ENCODE results near the gene TDRD1. TPM values are rescaled to one million over a fixed set of nuclear protein-coding genes. Genes with fewer than 3 reads are reported as not detected.

Gene TDRD1
- total and polyA plus RNA-seq, 3 experiments from 2014 or later: 0.13 to 0.16 (median 0.14) TPM

DNA sequence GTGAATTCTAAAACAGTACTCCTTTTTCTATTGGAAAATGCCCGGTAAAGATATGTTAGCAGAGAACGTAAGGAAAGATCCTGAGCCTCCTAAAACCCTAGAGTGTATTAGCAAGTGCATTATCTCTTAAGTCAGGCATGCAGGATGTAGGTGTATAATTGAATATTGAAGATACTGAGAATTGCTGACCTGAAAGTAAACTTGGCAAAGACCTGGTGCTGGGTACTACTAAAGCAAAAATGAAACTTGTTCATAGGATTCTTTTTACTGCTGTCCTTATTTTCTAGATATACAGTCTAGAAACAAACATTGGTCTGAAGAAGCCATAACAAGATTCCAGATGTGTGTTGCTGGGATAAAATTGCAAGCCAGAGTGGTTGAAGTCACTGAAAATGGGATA, 41.1 kb downstream of the TDRD1 start:
- Histone ChIP-seq H3K4me3 (ENCODE audit: low read length) (no peak overlapping the region), H3K4me1 (ENCODE audit: insufficient read depth, low read length) (no peaks in the 10 kb centered on the region), H3K9me3 (ENCODE audit: low read length) (no peaks in the 10 kb centered on the region), H3K36me3 (ENCODE audit: insufficient read depth, low read length) (no peaks in the 10 kb centered on the region), H3K27ac (ENCODE audit: low read depth, low read length) (no peak overlapping the region), H3K27me3 (ENCODE audit: insufficient read depth, low read length, poor library complexity, severe bottlenecking) (peaks cover 3% of the 10 kb centered on the region)
- Mint-ChIP-seq H3K27me3 (peaks cover 7 to 49% of the 10 kb centered on the region in 2 donors), H3K36me3 (no peaks in the 10 kb centered on the region), H3K4me1 (no peaks in the 10 kb centered on the region), H3K4me3 (no peak overlapping the region), H3K27ac (no peak overlapping the region), H3K9me3 (no peaks in the 10 kb centered on the region)
- ChIA-PET POLR2A (no interaction called here), CTCF (no interaction called here)
- DNase-seq: no peak

DNA sequence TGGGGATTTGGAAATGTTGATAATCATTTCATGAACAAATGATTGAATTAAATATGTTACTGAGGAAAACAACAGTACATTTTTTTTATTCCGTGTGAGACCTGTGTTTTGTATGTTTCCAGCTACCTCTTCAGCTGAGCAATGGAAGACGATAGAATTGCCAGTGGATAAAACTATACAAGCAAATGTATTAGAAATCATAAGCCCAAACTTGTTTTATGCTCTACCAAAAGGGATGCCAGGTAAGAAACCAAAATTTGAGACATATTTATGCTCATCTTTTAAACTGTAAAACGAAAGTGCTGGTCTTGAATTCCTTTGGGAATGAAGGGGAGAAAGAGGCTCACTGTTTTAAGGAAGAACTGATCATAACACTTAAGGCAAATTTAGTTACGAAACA, 42.1 kb downstream of the TDRD1 start:
- Histone ChIP-seq H3K4me3 (ENCODE audit: low read length) (no peak overlapping the region), H3K36me3 (ENCODE audit: insufficient read depth, low read length) (no peaks in the 10 kb centered on the region), H3K27me3 (ENCODE audit: insufficient read depth, low read length, poor library complexity, severe bottlenecking) (peaks cover 7% of the 10 kb centered on the region), H3K9me3 (ENCODE audit: low read length) (no peaks in the 10 kb centered on the region), H3K4me1 (ENCODE audit: insufficient read depth, low read length) (no peaks in the 10 kb centered on the region), H3K27ac (ENCODE audit: low read depth, low read length) (no peak overlapping the region)
- no peak overlapping the region for H3K4me3 Mint-ChIP-seq
- H3K27ac Mint-ChIP-seq: no peak overlapping the region
- CTCF ChIA-PET: no interaction called here
- H3K9me3 Mint-ChIP-seq: no peaks in the 10 kb centered on the region
- H3K36me3 Mint-ChIP-seq: no peaks in the 10 kb centered on the region
- POLR2A ChIA-PET: no interaction called here
- no peaks in the 10 kb centered on the region for H3K4me1 Mint-ChIP-seq
- peaks cover 10 to 52% of the 10 kb centered on the region in 2 donors for H3K27me3 Mint-ChIP-seq
- DNase-seq: no peak

DNA sequence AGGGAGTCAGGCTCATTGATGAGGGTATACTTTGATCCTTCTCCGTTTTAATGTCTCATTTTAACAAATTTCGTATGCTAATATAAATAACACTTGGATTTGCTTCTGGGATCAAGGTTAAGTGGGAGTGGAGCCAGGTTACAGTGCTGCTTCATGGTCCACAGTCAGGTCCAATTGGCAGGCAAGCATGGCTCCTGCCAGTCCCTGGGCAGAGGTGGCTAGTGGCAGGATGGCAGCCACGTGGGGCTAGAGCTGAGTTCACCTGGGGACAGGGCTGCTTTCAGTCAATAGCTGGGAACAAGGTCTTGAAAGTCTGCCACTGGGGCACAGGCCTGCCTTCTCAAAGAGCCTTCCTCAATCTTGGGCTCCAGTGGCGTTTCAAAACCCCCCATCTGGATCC, 43.9 kb downstream of the TDRD1 start:
- H3K27ac Mint-ChIP-seq: no peak overlapping the region
- CTCF ChIA-PET: no interaction called here
- peaks cover 4% of the 10 kb centered on the region for H3K27me3 ChIP-seq (ENCODE audit: insufficient read depth, low read length, poor library complexity, severe bottlenecking)
- H3K4me3 ChIP-seq (ENCODE audit: low read length): no peak overlapping the region
- H3K4me1 Mint-ChIP-seq: no peaks in the 10 kb centered on the region
- DNase-seq: no peak
- POLR2A ChIA-PET: interaction anchor here (0.6 kb wide), 1 partner anchor 542 kb away, joined by 3 read pairs; no protein-coding TSS in a partner anchor
- no peaks in the 10 kb centered on the region for H3K9me3 ChIP-seq (ENCODE audit: low read length)
- no peaks in the 10 kb centered on the region for H3K36me3 ChIP-seq (ENCODE audit: insufficient read depth, low read length)
- H3K27me3 Mint-ChIP-seq: peaks cover 10 to 53% of the 10 kb centered on the region in 2 donors
- no peaks in the 10 kb centered on the region for H3K9me3 Mint-ChIP-seq
- H3K4me1 ChIP-seq (ENCODE audit: insufficient read depth, low read length): no peaks in the 10 kb centered on the region
- H3K36me3 Mint-ChIP-seq: no peaks in the 10 kb centered on the region
- H3K4me3 Mint-ChIP-seq: no peak overlapping the region
- H3K27ac ChIP-seq (ENCODE audit: low read depth, low read length): no peak overlapping the region

DNA sequence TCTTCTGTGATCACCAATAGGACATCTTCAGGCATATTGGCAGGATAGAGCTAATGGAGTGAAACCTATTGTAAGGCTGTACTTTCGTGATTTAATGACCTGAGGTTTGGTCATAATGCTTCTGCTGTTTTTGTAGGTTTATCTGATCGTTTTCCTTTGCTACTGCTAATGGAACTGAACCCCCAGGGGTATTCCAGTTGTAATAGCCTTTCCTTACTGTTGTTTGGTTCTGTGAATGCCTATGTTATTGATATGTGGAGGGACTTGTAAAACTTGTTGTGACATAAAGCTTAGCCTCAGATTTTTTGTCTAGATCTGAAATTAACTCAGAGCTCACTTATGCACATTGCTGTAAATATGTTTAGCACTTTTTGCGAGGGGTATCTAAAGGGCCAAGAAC, 49.0 kb downstream of the TDRD1 start:
- H3K27me3 Mint-ChIP-seq: peaks cover 15 to 50% of the 10 kb centered on the region in 2 donors
- Histone ChIP-seq H3K4me3 (ENCODE audit: low read length) (no peak overlapping the region), H3K27me3 (ENCODE audit: insufficient read depth, low read length, poor library complexity, severe bottlenecking) (peaks cover 4% of the 10 kb centered on the region), H3K36me3 (ENCODE audit: insufficient read depth, low read length) (no peaks in the 10 kb centered on the region), H3K27ac (ENCODE audit: low read depth, low read length) (no peak overlapping the region), H3K4me1 (ENCODE audit: insufficient read depth, low read length) (no peaks in the 10 kb centered on the region), H3K9me3 (ENCODE audit: low read length) (no peaks in the 10 kb centered on the region)
- no peak overlapping the region for H3K4me3 Mint-ChIP-seq
- H3K4me1 Mint-ChIP-seq: no peaks in the 10 kb centered on the region
- peak overlapping the region in 1 of 8 donors; percentile 56 for H3K27ac Mint-ChIP-seq
- no peaks in the 10 kb centered on the region for H3K9me3 Mint-ChIP-seq
- POLR2A ChIA-PET: no interaction called here
- no peak for DNase-seq
- no peaks in the 10 kb centered on the region for H3K36me3 Mint-ChIP-seq
- CTCF ChIA-PET: no interaction called here

DNA sequence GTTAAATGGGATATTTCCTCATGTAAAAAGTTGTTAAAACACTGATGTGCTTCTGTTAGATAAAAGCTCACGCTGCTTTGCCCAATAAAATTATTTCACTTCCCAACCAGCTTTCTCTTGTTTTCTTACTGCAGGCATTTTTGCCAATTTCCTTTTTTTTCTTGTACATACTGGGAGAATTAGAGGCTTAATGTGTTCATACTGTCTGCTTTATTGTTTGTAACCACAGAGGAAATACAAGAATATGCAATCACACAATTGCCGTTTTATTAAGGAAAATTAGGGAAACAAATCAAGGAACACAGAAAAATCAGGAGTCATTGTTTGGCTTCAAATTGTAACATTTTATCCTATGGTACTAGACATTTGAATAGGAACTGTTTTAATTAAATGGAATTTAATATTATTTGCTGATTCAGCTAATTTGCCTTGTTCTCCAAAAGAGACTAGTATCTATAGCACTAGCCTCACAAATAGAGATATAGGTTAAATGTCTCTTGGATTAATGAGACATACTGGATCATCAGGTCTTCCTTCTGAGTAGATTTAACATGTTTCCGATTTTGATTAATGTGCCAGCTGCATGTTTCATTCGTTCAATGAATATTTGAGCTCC, 53.5 kb downstream of the TDRD1 start:
- ChIA-PET CTCF (interaction anchor here (0.8 to 0.9 kb wide), 2 partner anchors 58 to 71 kb away, joined by 3 read pairs; partner anchors contain the start of gene CCDC186), POLR2A (no interaction called here)
- Mint-ChIP-seq H3K4me1 (no peaks in the 10 kb centered on the region), H3K4me3 (no peak overlapping the region), H3K27ac (no peak overlapping the region), H3K27me3 (peaks cover 22 to 46% of the 10 kb centered on the region in 2 donors), H3K36me3 (no peaks in the 10 kb centered on the region), H3K9me3 (no peaks in the 10 kb centered on the region)
- Histone ChIP-seq H3K36me3 (ENCODE audit: insufficient read depth, low read length) (no peaks in the 10 kb centered on the region), H3K4me1 (ENCODE audit: insufficient read depth, low read length) (no peaks in the 10 kb centered on the region), H3K27ac (ENCODE audit: low read depth, low read length) (no peak overlapping the region), H3K4me3 (ENCODE audit: low read length) (no peak overlapping the region), H3K9me3 (ENCODE audit: low read length) (no peaks in the 10 kb centered on the region), H3K27me3 (ENCODE audit: insufficient read depth, low read length, poor library complexity, severe bottlenecking) (no peaks in the 10 kb centered on the region)
- DNase-seq: no peak

DNA sequence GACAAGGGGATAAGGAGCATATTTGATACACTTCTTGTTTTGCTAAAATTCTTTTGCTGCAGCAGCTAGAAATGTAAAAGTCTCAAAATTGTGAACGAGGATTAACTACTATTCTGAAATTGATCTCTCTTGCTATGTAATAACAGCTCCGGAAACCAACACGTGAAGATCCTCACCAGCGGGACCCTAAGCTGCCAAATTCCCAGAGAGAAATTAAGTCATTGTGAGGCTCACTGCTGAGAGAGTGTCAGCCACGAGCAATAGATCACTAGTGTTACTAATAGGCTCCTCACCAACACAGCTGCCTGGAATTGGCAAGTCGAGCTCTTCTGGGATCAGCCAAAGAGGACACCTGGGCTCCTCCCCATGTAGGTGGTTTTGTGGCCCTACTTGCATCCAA, 54.3 kb downstream of the TDRD1 start:
- H3K36me3 Mint-ChIP-seq: no peaks in the 10 kb centered on the region
- peaks cover 6% of the 10 kb centered on the region for H3K27me3 ChIP-seq (ENCODE audit: insufficient read depth, low read length, poor library complexity, severe bottlenecking)
- H3K4me1 Mint-ChIP-seq: peaks cover 0 to under 1% (median 0%) of the 10 kb centered on the region in 3 donors
- ChIA-PET POLR2A (no interaction called here), CTCF (interaction anchor here (0.9 kb wide), 1 partner anchor 70 kb away, joined by 3 read pairs; no protein-coding TSS in a partner anchor)
- peaks cover 28 to 47% of the 10 kb centered on the region in 2 donors for H3K27me3 Mint-ChIP-seq
- H3K27ac ChIP-seq (ENCODE audit: low read depth, low read length): no peak overlapping the region
- H3K27ac Mint-ChIP-seq: no peak overlapping the region
- H3K36me3 ChIP-seq (ENCODE audit: insufficient read depth, low read length): no peaks in the 10 kb centered on the region
- DNase-seq: no peak
- H3K4me3 Mint-ChIP-seq: no peak overlapping the region
- no peaks in the 10 kb centered on the region for H3K4me1 ChIP-seq (ENCODE audit: insufficient read depth, low read length)
- H3K9me3 Mint-ChIP-seq: no peaks in the 10 kb centered on the region
- H3K9me3 ChIP-seq (ENCODE audit: low read length): no peaks in the 10 kb centered on the region
- H3K4me3 ChIP-seq (ENCODE audit: low read length): no peak overlapping the region

DNA sequence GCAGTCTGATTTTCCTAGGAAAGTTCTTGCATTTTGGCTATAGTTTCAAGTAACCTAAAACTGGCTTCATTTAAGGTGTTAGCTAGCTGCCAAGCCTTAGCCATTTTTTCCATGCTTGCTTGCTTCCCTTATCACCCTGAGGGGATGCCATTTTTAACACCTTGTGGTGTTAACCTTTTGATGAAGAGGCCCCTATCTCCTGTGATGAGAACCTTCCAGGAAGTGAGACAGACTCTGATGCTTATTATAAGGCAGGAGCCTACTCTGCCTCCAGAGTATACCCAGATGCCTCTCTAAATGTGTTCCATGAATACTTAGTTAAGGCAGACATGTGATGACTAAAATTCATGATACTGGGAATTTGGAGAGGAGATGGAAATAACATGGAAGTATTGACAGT, 55.0 kb downstream of the TDRD1 start:
- Histone ChIP-seq H3K4me1 (ENCODE audit: insufficient read depth, low read length) (no peaks in the 10 kb centered on the region), H3K36me3 (ENCODE audit: insufficient read depth, low read length) (no peaks in the 10 kb centered on the region), H3K27me3 (ENCODE audit: insufficient read depth, low read length, poor library complexity, severe bottlenecking) (peaks cover 6% of the 10 kb centered on the region), H3K27ac (ENCODE audit: low read depth, low read length) (no peak overlapping the region), H3K9me3 (ENCODE audit: low read length) (no peaks in the 10 kb centered on the region), H3K4me3 (ENCODE audit: low read length) (no peak overlapping the region)
- DNase-seq: no peak
- ChIA-PET POLR2A (no interaction called here), CTCF (no interaction called here)
- Mint-ChIP-seq H3K9me3 (no peaks in the 10 kb centered on the region), H3K4me1 (peaks cover 4 to 7% (median 5%) of the 10 kb centered on the region in 3 donors), H3K4me3 (no peak overlapping the region), H3K27ac (no peak overlapping the region), H3K36me3 (no peaks in the 10 kb centered on the region), H3K27me3 (peaks cover 30 to 54% of the 10 kb centered on the region in 2 donors)

DNA sequence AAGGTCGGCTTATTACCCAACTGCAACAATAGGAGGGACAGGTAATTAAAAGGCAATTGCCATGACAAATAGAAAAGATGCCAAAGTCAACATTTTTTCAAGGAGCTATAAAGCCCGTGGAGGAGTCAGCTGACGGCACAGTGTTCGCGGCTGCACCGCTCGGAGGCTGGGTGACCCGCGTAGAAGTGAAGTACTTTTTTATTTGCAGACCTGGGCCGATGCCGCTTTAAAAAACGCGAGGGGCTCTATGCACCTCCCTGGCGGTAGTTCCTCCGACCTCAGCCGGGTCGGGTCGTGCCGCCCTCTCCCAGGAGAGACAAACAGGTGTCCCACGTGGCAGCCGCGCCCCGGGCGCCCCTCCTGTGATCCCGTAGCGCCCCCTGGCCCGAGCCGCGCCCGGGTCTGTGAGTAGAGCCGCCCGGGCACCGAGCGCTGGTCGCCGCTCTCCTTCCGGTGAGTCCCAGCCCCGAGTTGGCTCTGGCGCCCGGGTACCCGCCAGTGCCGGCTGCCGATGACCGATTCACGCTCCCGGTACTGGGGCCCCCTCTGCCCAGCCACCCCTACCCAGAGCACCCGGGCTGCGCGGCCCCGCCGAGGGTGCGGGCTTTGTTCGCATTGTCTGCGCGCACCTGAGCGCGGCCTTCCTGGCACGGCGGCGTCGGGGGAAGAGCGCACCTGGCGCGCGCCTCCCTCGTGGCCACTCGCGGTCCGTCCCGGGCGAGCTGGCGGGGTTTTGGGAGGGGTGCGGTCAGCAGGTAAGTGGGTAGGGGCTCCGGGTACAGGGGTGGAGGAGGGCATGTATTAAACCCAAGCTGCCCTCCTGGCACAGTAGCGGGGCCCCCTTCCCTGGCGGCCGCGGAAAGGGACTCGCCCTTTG, 60.2 kb downstream of the TDRD1 start, which contains the start of gene VWA2:
VWA2 (plus strand) TSS at position 138 of the 877 bp plus-strand sequence. CDS start 9,460 bp downstream, outside the sequence.
- Mint-ChIP-seq H3K36me3 (no peaks in the 10 kb centered on the region), H3K9me3 (no peaks in the 10 kb centered on the region), H3K27ac (no peak within 1 kb of the TSS), H3K4me3 (peak within 1 kb of the TSS in 5 of 7 donors; percentile 31 to 66 (median 33)), H3K27me3 (peaks cover 47 to 74% of the 10 kb centered on the region in 2 donors), H3K4me1 (peaks cover 4 to 14% (median 5%) of the 10 kb centered on the region in 3 donors)
- no peak within 1 kb of the TSS for H3K27ac ChIP-seq (ENCODE audit: low read depth, low read length)
- ChIA-PET CTCF (interaction anchor here (0.8 kb wide), 1 partner anchor 10 kb away, joined by 4 read pairs; no protein-coding TSS in a partner anchor), POLR2A (no interaction called here)
- DNase-seq: peak in 1 of 5 donors; percentile 6
- H3K4me1 ChIP-seq (ENCODE audit: insufficient read depth, low read length): no peaks in the 10 kb centered on the region
- no peaks in the 10 kb centered on the region for H3K9me3 ChIP-seq (ENCODE audit: low read length)
- H3K4me3 ChIP-seq (ENCODE audit: low read length): no peak within 1 kb of the TSS
- H3K36me3 ChIP-seq (ENCODE audit: insufficient read depth, low read length): no peaks in the 10 kb centered on the region
- peaks cover 16% of the 10 kb centered on the region for H3K27me3 ChIP-seq (ENCODE audit: insufficient read depth, low read length, poor library complexity, severe bottlenecking)

Data from CD8-positive, alpha-beta memory T cell (primary cell).